Body of pancreas (tissue), 4 donors: Measurements from ENCODE around the gene ADCY1. TPM values are rescaled to one million over a fixed set of nuclear protein-coding genes. Genes with fewer than 3 reads are reported as not detected.
A peak's percentile ranks its signal among the peaks of the same experiment; 100 is the strongest.

Source experiments
- ATAC-seq: fragments of 150-250 bp; one replicate; pipeline ENCODE4 v1.9.1; 2016
- DNase-seq, 4 donors: peaks; one replicate each; pipeline ENCODE4 v3.0.0-alpha.2; 2019
- H3K27ac ChIP-seq, 4 donors: fragments of 200-600 bp; sonication (generic); 1 replicate in 3 of 4; 2 replicates in 1 of 4; pipeline versions ENCODE4 v1.5.1 to v1.6.1; 2016 to 2019; ENCODE audit warnings: mild to moderate bottlenecking in 1 of 4, mixed read lengths in 1 of 4, moderate library complexity in 1 of 4
- H3K27me3 ChIP-seq, 2 donors: fragments of 200-600 bp; sonication (generic); one replicate each; pipeline ENCODE4 v1.6.0; 2016; ENCODE audit warnings: mild to moderate bottlenecking in 1 of 2
- H3K36me3 ChIP-seq, 2 donors: fragments of 200-600 bp; sonication (generic); replicated peaks in 1 of 2; 2 replicates each; pipeline ENCODE4 v1.5.1; 2016; ENCODE audit warnings: low read depth in 2 of 2; ENCODE audit not compliant: insufficient read depth in 1 of 2
- H3K4me1 ChIP-seq: fragments of 200-600 bp; sonication (generic); one replicate; pipeline ENCODE4 v1.6.0; 2016
- H3K4me3 ChIP-seq, 2 donors: fragments of 200-600 bp; sonication (generic); 1 replicate in 1 of 2; 2 replicates in 1 of 2; pipeline ENCODE4 v1.5.1; 2016 to 2019
- H3K9me3 ChIP-seq, 3 donors: fragments of 200-600 bp; sonication (generic); 1 replicate in 2 of 3; 2 replicates in 1 of 3; pipeline ENCODE4 v1.5.1; 2016
- CTCF ChIP-seq, 7 experiments: fragments of 450-650 bp in 4 of 7; fragments of 200-600 bp in 3 of 7; sonication (generic) in 3 of 7; IDR thresholded peaks; one replicate each; pipeline ENCODE4 v1.5.1; 2016 to 2019; ENCODE audit warnings: antibody characterized with exemption in 7 of 7
- POLR2A ChIP-seq, 3 donors: fragments of 450-650 bp; IDR thresholded peaks; one replicate each; pipeline ENCODE4 v1.6.1; 2016; ENCODE audit warnings: antibody characterized with exemption in 3 of 3, mild to moderate bottlenecking in 2 of 3
- WGBS, 2 donors: methylation state at CpG; one replicate each; pipeline ENCODE4 v1.1.5; 2017; 5-methylcytosine and 5-hydroxymethylcytosine counted together
- intact Hi-C: fragments of 100-400 bp; cut with DNase I; formaldehyde crosslinking; loops from one replicate; pipeline ENCODE4 v1.15.1; 2023
- total RNA-seq, 2 donors: library from RNA; depleted of rRNA; stranded (reverse); fragments of >200 nt; gene quantifications; one replicate each; pipeline ENCODE4 v1.1.0, GENCODE V29; 2016

The ADCY1 gene
- total RNA-seq, 2 donors from 2014 or later, result 6.2 to 7.6 TPM

GRCh38 chr7:45645141-45645969 is 71.2 kb downstream of the ADCY1 start:
- no peaks in the 10 kb centered on the region for H3K36me3 ChIP-seq
- DNase-seq, result no peak
- WGBS, 2 donors, result 82 to 89% methylated on average over 7 of the region's 8 CpGs
- no peak for ATAC-seq
- intact Hi-C loops, result no loop called here
- H3K4me3 ChIP-seq, result no peak overlapping the region
- peaks cover 31% of the 10 kb centered on the region for H3K4me1 ChIP-seq
- TF ChIP-seq CTCF (IDR thresholded peaks at IDR 0.05) (no peak), POLR2A (IDR thresholded peaks at IDR 0.05) (no peak)
- H3K27me3 ChIP-seq, result no peaks in the 10 kb centered on the region
- H3K9me3 ChIP-seq, result no peaks in the 10 kb centered on the region
- H3K27ac ChIP-seq, result no peak overlapping the region

GRCh38 chr7:45646207-45646821 is 72.1 kb downstream of the ADCY1 start:
- TF ChIP-seq POLR2A (IDR thresholded peaks at IDR 0.05), result no peak
- TF ChIP-seq CTCF (IDR thresholded peaks at IDR 0.05), result no peak
- DNase-seq, result peak in 1 of 4 donors; percentile 5
- no peaks in the 10 kb centered on the region for H3K27me3 ChIP-seq
- no peak overlapping the region for H3K4me3 ChIP-seq
- ATAC-seq, result no peak
- no peaks in the 10 kb centered on the region for H3K36me3 ChIP-seq
- H3K9me3 ChIP-seq, result no peaks in the 10 kb centered on the region
- no peak overlapping the region for H3K27ac ChIP-seq
- 92 to 96% methylated on average over 2 to 6 of the region's 6 CpGs for WGBS, 2 donors
- peaks cover 22% of the 10 kb centered on the region for H3K4me1 ChIP-seq
- intact Hi-C loops, result no loop called here

GRCh38 chr7:45646996-45647825 is 73.0 kb downstream of the ADCY1 start:
- Histone ChIP-seq H3K27ac (no peak overlapping the region), H3K4me3 (no peak overlapping the region), H3K36me3 (no peaks in the 10 kb centered on the region), H3K27me3 (no peaks in the 10 kb centered on the region), H3K9me3 (no peaks in the 10 kb centered on the region), H3K4me1 (peaks cover 19% of the 10 kb centered on the region)
- DNase-seq, result peak; percentile 12 to 39 (median 25)
- WGBS, 2 donors, result 61 to 89% methylated on average over 5 to 12 of the region's 12 CpGs
- TF ChIP-seq CTCF (IDR thresholded peaks at IDR 0.05) (no peak), POLR2A (IDR thresholded peaks at IDR 0.05) (no peak)
- no peak for ATAC-seq
- intact Hi-C loops, result no loop called here

GRCh38 chr7:45647967-45648670 is 74.0 kb downstream of the ADCY1 start:
- ATAC-seq (no peak), DNase-seq (no peak)
- Histone ChIP-seq H3K9me3 (no peaks in the 10 kb centered on the region), H3K4me3 (no peak overlapping the region), H3K27ac (no peak overlapping the region), H3K36me3 (no peaks in the 10 kb centered on the region), H3K27me3 (no peaks in the 10 kb centered on the region), H3K4me1 (peaks cover 14% of the 10 kb centered on the region)
- 88 to 90% methylated on average over 13 of the region's 13 CpGs for WGBS, 2 donors
- intact Hi-C loops, result no loop called here
- TF ChIP-seq CTCF (IDR thresholded peaks at IDR 0.05), result no peak
- no peak for TF ChIP-seq POLR2A (IDR thresholded peaks at IDR 0.05)
